H7 (cell line): ENCODE results near the gene SH3D19. TPM values are rescaled to one million over a fixed set of nuclear protein-coding genes. Genes with fewer than 3 reads are reported as not detected.
A peak's percentile ranks its signal among the peaks of the same experiment; 100 is the strongest.
"Not testable (repeated sequence)": the region's sequence is repeated elsewhere in the genome, so short reads cannot be mapped to it uniquely, and the experiment has no call there.

ENCODE experiments used
- DNase-seq: peaks from one replicate; pipeline ENCODE4 v3.0.0; 2012
- H3K27me3 ChIP-seq: 2 replicates; pipeline ENCODE4 v1.6.0; 2011; ENCODE audit warnings: mild to moderate bottlenecking, low read length; ENCODE audit not compliant: control insufficient read depth, insufficient read depth
- H3K36me3 ChIP-seq: replicated peaks from 2 replicates; pipeline ENCODE4 v1.5.1; 2011; ENCODE audit warnings: low read length; ENCODE audit not compliant: control insufficient read depth, insufficient read depth
- H3K4me3 ChIP-seq: 2 replicates; pipeline ENCODE4 v1.5.1; 2011; ENCODE audit warnings: low read depth, mild to moderate bottlenecking, control low read depth, low read length, moderate library complexity; ENCODE audit not compliant: insufficient read depth
- total RNA-seq: library from RNA; depleted of rRNA; stranded (reverse); fragments of >200 nt; shearing (Covaris generic); gene quantifications from 2 replicates; pipeline ENCODE4 v1.2.3, GENCODE V29; 2014

Gene SH3D19
- total RNA-seq, 1 experiment from 2014 or later: 24.8 TPM

- H3K36me3 ChIP-seq, DNase-seq, H3K4me3 ChIP-seq, H3K27me3 ChIP-seq: not testable (repeated sequence)
Measured at GRCh38 chr4:151136048-151136447, 189.4 kb downstream of the SH3D19 start.

- H3K27me3 ChIP-seq: no peaks in the 10 kb centered on the region
- H3K36me3 ChIP-seq: peaks cover 8% of the 10 kb centered on the region
Measured at GRCh38 chr4:151133311-151133710, 192.1 kb downstream of the SH3D19 start.

GRCh38 chr4:151129796-151130195, 195.6 kb downstream of the SH3D19 start:
- no peaks in the 10 kb centered on the region for H3K27me3 ChIP-seq
- peaks cover 10% of the 10 kb centered on the region for H3K36me3 ChIP-seq
- no peak for DNase-seq
- no peak overlapping the region for H3K4me3 ChIP-seq

More at GRCh38 chr4:151133311-151133710, 192.1 kb downstream of the SH3D19 start:
- no peak for DNase-seq
- H3K4me3 ChIP-seq: no peak overlapping the region

- no peaks in the 10 kb centered on the region for H3K27me3 ChIP-seq
- DNase-seq: peak; percentile 72
- no peak overlapping the region for H3K4me3 ChIP-seq
- peaks cover 7% of the 10 kb centered on the region for H3K36me3 ChIP-seq
Measured at GRCh38 chr4:151117371-151117962, 207.9 kb downstream of the SH3D19 start.

GRCh38 chr4:151114986-151115385, 210.4 kb downstream of the SH3D19 start:
- peaks cover 1% of the 10 kb centered on the region for H3K36me3 ChIP-seq
- no peak overlapping the region for H3K4me3 ChIP-seq
- no peak for DNase-seq
- no peaks in the 10 kb centered on the region for H3K27me3 ChIP-seq

- H3K36me3 ChIP-seq: peaks cover 1% of the 10 kb centered on the region
- no peaks in the 10 kb centered on the region for H3K27me3 ChIP-seq
- DNase-seq: no peak
- H3K4me3 ChIP-seq: no peak overlapping the region
Measured at GRCh38 chr4:151114338-151114737, 211.1 kb downstream of the SH3D19 start.

GRCh38 chr4:151110236-151110635, 215.2 kb downstream of the SH3D19 start:
- no peak for DNase-seq
- H3K4me3 ChIP-seq: no peak overlapping the region
- peaks cover 6% of the 10 kb centered on the region for H3K36me3 ChIP-seq
- H3K27me3 ChIP-seq: no peaks in the 10 kb centered on the region

- H3K27me3 ChIP-seq: no peaks in the 10 kb centered on the region
- H3K4me3 ChIP-seq: no peak overlapping the region
- H3K36me3 ChIP-seq: peaks cover 26% of the 10 kb centered on the region
- no peak for DNase-seq
Measured at GRCh38 chr4:151107063-151107462, 218.3 kb downstream of the SH3D19 start.

- H3K4me3 ChIP-seq: no peak overlapping the region
- H3K27me3 ChIP-seq: no peaks in the 10 kb centered on the region
- DNase-seq: no peak
- peaks cover 38% of the 10 kb centered on the region for H3K36me3 ChIP-seq
Measured at GRCh38 chr4:151105454-151106032, 219.9 kb downstream of the SH3D19 start.

GRCh38 chr4:151104621-151105020, 220.8 kb downstream of the SH3D19 start:
- Histone ChIP-seq H3K27me3 (no peaks in the 10 kb centered on the region), H3K36me3 (peaks cover 39% of the 10 kb centered on the region), H3K4me3 (no peak overlapping the region)
- DNase-seq: no peak

- peaks cover 39% of the 10 kb centered on the region for H3K36me3 ChIP-seq
- no peaks in the 10 kb centered on the region for H3K27me3 ChIP-seq
- H3K4me3 ChIP-seq: no peak overlapping the region
- DNase-seq: no peak
Measured at GRCh38 chr4:151103758-151104157, 221.6 kb downstream of the SH3D19 start.

- Histone ChIP-seq H3K4me3 (peak overlapping the region; percentile 99), H3K27me3 (no peaks in the 10 kb centered on the region), H3K36me3 (peaks cover 36% of the 10 kb centered on the region)
- no peak for DNase-seq
Measured at GRCh38 chr4:151100531-151100930, 224.9 kb downstream of the SH3D19 start.

- no peak for DNase-seq
- Histone ChIP-seq H3K27me3 (no peaks in the 10 kb centered on the region), H3K36me3 (peaks cover 33% of the 10 kb centered on the region), H3K4me3 (peak overlapping the region; percentile 99)
Measured at GRCh38 chr4:151099976-151100417, 225.4 kb downstream of the SH3D19 start.

GRCh38 chr4:151099229-151099975, 226.0 kb downstream of the SH3D19 start, which contains the start of gene RPS3A:
Gene RPS3A (plus strand): TSS chr4:151099628. CDS start chr4:151099653, 25 bp downstream.
- DNase-seq: peak; percentile 93
- Histone ChIP-seq H3K36me3 (peaks cover 27% of the 10 kb centered on the region), H3K27me3 (no peaks in the 10 kb centered on the region), H3K4me3 (peak within 1 kb of the TSS; percentile 99)

GRCh38 chr4:151098979-151099228, 226.5 kb downstream of the SH3D19 start:
- DNase-seq: no peak
- H3K27me3 ChIP-seq: no peaks in the 10 kb centered on the region
- H3K4me3 ChIP-seq: peak overlapping the region; percentile 99
- H3K36me3 ChIP-seq: peaks cover 26% of the 10 kb centered on the region
